IPS-15b (cell line): ENCODE measurements around the gene SEM1.
"Not testable (repeated sequence)": the region's sequence is repeated elsewhere in the genome, so short reads cannot be mapped to it uniquely, and the experiment has no call there.

Experiments used
- H3K27me3 ChIP-seq: one replicate; pipeline ENCODE4 v1.6.1; 2013; ENCODE audit warnings: low read length; ENCODE audit not compliant: control insufficient read depth, insufficient read depth
- H3K36me3 ChIP-seq: one replicate; pipeline ENCODE4 v1.6.1; 2013; ENCODE audit warnings: low read length; ENCODE audit not compliant: control insufficient read depth, insufficient read depth
- H3K4me1 ChIP-seq: one replicate; pipeline ENCODE4 v1.6.1; 2013; ENCODE audit warnings: mild to moderate bottlenecking, low read length; ENCODE audit not compliant: control insufficient read depth, insufficient read depth
- H3K4me3 ChIP-seq: one replicate; pipeline ENCODE4 v1.5.1; 2013; ENCODE audit warnings: low read depth, low read length
- H3K9ac ChIP-seq: one replicate; pipeline ENCODE4 v1.6.1; 2013; ENCODE audit warnings: low read depth, mild to moderate bottlenecking, low read length
- H3K9me3 ChIP-seq: one replicate; pipeline ENCODE4 v1.6.1; 2013; ENCODE audit warnings: mild to moderate bottlenecking, low read length; ENCODE audit not compliant: control insufficient read depth, insufficient read depth

The SEM1 gene

DNA sequence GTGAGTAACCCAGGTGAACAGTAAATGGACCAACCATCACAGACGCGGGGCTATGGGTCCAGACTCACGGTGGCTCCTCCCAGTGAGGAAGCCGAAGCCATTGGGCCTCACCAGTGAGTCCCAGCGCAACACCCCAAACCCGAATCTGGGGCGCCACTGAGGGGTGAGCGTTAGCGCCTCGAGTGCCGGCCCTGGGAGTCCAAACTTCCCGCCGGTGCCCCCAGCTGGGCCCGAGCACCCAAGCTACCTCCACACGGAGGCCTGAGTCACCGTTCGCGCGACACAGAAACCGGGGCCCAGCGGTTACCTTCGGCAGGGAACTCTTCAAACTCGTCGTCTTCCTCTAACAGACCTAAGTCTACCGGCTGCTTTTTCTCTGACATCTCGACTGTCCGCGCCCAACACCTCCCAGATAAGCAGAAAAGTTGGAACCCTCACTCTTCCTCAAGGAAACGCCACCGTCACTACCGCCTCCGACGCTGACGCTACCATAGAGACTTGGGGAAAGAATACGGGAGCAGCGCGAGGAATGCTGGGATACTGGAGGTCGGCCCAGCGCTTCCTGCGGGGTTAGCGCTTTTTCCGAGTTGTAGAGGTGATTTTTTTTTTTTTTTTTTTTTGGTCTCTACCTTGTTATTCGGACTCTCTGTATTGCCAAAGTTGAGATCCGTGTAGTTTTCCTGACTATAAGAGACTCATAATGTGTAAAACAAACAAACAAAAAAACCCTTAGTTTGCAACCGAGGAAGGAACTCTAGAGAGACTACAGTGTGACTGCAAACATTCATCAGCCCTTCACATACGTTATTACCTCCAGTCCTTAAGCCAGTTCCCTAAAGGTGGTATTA lies at the start of gene SEM1:
TSS of gene SEM1 (minus strand) at position 466 of the 848 bp plus-strand sequence. CDS start at position 383, 83 bp downstream.
- peak within 1 kb of the TSS; percentile 89 for H3K4me3 ChIP-seq
- H3K36me3 ChIP-seq, result no peaks in the 10 kb centered on the region
- H3K9ac ChIP-seq, result peak within 1 kb of the TSS; percentile 92
- H3K27me3 ChIP-seq, result no peaks in the 10 kb centered on the region
- peaks cover 6% of the 10 kb centered on the region for H3K9me3 ChIP-seq
- H3K4me1 ChIP-seq, result peaks cover 5% of the 10 kb centered on the region

DNA sequence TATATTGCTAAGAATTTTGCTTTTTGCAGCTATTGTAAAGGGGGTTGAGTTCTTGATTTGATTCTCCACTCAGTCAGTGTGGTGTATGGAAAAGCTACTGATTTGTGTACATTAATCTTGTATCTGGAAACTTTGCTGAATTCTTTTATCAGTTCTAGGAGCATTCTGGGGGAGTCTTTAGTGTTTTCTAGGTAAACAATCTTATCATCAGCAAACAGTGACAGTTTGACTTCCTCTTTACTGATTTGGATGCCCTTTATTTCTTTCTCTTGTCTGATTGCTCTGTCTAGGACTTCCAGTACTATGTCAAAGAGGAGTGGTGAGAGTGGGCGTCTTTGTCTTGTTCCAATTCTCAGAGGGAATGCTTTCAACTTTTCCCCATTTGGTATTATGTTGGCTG lies 48.2 kb upstream of the SEM1 start:
- not testable (repeated sequence) for H3K9ac ChIP-seq, H3K9me3 ChIP-seq, H3K36me3 ChIP-seq, H3K27me3 ChIP-seq, H3K4me3 ChIP-seq, H3K4me1 ChIP-seq

DNA sequence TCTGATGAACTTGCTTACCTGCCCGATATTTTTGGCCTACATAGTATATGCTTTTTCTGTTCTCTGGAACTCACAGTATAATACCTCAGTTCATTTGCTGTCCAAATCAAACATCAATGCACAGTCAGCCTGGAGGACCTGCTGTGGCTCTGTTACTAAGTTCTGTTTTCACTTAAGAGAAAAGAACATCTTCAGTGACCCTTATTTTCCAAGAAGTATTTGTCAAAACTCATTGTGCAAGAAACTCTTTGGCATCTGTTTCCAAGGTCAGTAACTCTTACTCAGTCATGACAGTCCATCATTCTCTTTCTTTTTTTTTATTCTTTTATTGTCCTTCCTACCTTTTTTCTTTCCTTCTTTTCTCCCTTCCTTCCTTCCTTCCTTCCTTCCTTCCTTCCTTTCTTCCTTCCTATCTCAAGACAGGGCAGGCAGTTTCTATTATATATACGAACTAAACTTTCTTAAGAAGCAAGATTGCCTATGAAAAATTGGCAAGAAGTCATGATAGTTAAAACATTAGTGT lies 37.8 kb upstream of the SEM1 start:
- Histone ChIP-seq H3K27me3 (no peaks in the 10 kb centered on the region), H3K4me1 (no peaks in the 10 kb centered on the region), H3K9me3 (no peaks in the 10 kb centered on the region), H3K9ac (no peak overlapping the region), H3K4me3 (no peak overlapping the region), H3K36me3 (no peaks in the 10 kb centered on the region)

DNA sequence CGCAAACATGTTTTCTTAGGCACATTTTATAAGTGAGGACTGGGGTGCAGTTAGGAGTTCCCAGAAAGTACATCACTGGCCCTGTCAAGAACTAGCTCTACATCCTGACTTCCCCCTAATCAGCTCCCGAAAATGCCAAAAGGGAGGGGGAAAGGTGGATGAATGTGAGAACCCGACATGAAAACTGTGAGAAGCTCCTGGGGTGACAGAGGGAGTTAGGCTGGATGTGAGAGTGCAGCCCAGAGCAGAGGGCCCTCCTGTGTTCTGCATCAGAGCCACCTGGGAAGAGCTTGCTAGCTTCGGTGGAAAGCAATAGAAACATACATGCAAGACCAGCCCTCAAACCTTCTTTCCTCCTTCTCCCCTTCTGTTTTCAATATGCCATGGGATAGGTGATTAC lies 30.5 kb upstream of the SEM1 start:
- Histone ChIP-seq H3K4me3 (no peak overlapping the region), H3K9me3 (no peaks in the 10 kb centered on the region), H3K27me3 (no peaks in the 10 kb centered on the region), H3K9ac (no peak overlapping the region), H3K36me3 (no peaks in the 10 kb centered on the region), H3K4me1 (peaks cover 6% of the 10 kb centered on the region)

DNA sequence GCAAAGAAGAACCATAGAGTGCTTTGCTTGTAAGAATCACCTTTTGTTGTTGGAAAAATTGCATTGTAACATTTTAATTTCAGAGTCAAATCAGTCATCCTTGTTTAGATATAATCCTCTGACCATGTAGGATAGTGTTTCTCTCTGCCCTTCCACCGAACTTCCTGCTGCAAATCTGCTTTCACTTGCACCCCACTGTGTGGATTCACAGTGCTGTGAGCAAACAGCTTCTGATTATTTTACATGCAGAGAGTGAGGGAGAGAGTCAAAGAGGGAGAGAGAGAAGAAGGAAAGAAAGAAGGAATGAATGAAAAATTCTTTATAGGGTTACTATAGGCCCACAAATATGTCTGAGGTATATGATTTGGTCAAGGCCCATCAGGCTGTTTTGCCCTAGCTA lies 30.0 kb upstream of the SEM1 start:
- H3K4me1 ChIP-seq, result peaks cover 6% of the 10 kb centered on the region
- H3K9ac ChIP-seq, result no peak overlapping the region
- no peaks in the 10 kb centered on the region for H3K36me3 ChIP-seq
- H3K4me3 ChIP-seq, result no peak overlapping the region
- no peaks in the 10 kb centered on the region for H3K27me3 ChIP-seq
- H3K9me3 ChIP-seq, result no peaks in the 10 kb centered on the region

DNA sequence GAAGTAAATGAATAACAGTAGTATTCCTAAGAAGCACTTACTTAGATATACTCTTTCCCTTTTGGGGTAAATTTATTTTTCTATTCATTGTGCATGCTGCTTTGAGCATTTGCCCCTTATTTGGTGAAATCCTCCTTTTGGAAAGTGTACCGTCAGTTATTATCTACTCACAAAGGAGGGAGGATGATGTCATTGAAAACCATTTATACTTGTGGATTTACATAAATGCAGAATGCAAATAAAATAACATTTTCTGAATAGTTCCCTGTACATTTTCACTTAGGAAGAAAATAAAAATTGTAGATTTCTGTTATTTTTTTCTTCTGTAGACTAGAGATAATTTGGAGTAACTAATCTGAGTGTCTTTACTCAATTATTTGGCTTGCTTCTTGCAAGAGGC lies 29.5 kb upstream of the SEM1 start:
- H3K36me3 ChIP-seq, result no peaks in the 10 kb centered on the region
- no peak overlapping the region for H3K9ac ChIP-seq
- no peaks in the 10 kb centered on the region for H3K27me3 ChIP-seq
- peaks cover 6% of the 10 kb centered on the region for H3K4me1 ChIP-seq
- H3K4me3 ChIP-seq, result no peak overlapping the region
- no peaks in the 10 kb centered on the region for H3K9me3 ChIP-seq

DNA sequence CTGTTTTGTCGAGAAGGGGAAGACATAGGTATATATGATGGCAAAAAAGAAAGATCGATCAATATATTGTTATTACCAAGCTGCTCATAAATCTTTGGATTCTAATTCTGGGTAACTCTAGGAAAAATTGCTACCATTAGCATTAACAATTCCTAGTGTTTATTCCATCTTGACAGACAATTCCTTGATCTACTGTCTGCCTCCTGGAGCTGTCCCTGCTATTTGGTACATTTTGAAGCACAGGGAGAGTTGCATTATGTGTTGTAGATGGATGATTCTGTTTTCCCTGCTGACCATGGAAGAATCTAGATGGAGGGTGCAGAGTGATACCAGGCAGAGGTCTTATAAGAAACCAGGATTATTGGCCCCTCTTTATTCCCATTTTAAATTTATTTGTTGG lies 29.1 kb upstream of the SEM1 start:
- H3K9me3 ChIP-seq, result no peaks in the 10 kb centered on the region
- H3K4me3 ChIP-seq, result no peak overlapping the region
- H3K27me3 ChIP-seq, result no peaks in the 10 kb centered on the region
- H3K36me3 ChIP-seq, result no peaks in the 10 kb centered on the region
- H3K9ac ChIP-seq, result no peak overlapping the region
- H3K4me1 ChIP-seq, result peaks cover 6% of the 10 kb centered on the region

DNA sequence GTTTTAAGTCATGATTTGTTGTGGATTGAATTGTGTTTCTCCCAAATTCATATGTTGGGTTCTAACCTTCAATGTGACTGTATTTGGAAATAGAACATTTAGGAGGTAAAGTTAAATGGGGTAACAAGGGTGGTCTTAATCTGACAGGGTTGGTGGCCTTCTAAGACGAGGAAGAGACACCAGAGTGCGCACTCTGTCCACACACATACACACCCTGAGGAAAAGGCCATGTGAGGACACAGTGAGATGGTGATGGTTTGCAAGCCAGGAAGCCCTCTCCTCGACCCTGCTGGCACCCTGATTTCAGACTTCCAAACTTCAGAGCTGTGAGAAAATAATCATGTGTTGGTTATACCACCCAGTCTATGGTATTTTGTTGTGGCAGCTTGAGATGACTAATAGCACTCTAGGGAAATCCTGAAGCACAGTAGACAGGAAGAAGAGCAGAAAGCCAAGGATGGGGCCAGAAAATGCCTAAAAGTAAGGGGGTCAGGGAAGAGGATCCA lies 28.0 kb upstream of the SEM1 start:
- no peaks in the 10 kb centered on the region for H3K9me3 ChIP-seq
- H3K27me3 ChIP-seq, result no peaks in the 10 kb centered on the region
- H3K9ac ChIP-seq, result no peak overlapping the region
- no peak overlapping the region for H3K4me3 ChIP-seq
- no peaks in the 10 kb centered on the region for H3K36me3 ChIP-seq
- peaks cover 6% of the 10 kb centered on the region for H3K4me1 ChIP-seq

DNA sequence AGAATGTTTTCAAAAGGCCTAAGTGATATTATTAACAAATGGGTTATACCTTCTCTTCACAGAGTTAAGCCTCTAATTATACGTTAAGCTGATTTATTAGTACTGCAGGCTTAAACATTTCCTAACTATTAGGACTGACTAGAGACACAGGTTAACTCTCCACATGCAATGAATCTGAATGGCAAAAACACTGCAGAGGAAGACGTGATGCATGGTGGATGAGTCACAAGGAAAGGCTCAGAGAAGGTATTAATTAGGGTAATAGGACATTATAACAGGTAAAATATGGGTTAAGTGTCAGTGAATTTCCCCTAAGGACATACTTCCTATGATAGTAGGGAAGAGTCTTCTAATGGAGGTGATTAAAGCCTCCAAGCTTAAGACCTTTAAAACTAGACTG lies 24.7 kb upstream of the SEM1 start:
- Histone ChIP-seq H3K9ac (no peak overlapping the region), H3K4me3 (no peak overlapping the region), H3K27me3 (no peaks in the 10 kb centered on the region), H3K36me3 (no peaks in the 10 kb centered on the region), H3K4me1 (no peaks in the 10 kb centered on the region), H3K9me3 (no peaks in the 10 kb centered on the region)

DNA sequence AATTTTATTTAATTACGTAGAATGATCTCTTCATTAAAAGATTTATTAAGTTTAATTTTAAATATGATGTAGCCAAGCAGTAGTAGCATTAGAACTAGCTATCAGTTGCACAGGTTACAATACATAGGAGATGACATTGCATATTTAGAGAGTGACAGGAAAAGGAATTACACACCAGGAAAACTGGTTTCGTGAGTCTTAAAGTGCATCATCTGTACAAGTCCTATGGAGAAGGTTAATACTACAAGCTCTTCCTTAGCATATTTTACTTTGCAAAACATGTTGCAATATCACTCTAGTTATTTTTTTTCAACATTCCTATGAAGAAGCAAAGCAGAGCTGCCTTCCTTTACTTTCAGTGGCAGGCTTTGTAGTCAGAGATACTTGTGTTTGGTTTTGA lies 20.2 kb upstream of the SEM1 start:
- H3K4me1 ChIP-seq, result no peaks in the 10 kb centered on the region

DNA sequence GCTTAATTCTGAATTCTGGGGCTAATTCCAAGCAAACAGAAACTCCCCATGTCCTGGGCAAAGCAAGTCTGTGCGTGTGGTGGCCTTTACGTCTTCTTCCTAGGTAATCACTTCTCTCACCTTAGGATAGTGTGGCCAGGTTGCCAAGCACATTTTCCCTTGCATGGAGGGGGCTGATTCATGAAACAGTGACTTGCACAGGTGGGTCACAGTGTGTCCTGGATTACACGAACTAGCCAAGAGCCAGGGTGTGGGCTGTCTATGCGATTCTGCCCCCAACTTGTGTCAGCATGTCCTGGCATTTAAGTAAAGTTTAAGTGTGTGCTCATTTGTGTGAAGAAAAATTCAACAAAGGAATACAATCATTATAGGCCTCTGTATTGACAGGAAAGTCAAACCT lies 18.5 kb upstream of the SEM1 start:
- H3K36me3 ChIP-seq, result no peaks in the 10 kb centered on the region
- no peak overlapping the region for H3K9ac ChIP-seq
- H3K9me3 ChIP-seq, result no peaks in the 10 kb centered on the region
- peaks cover 4% of the 10 kb centered on the region for H3K4me1 ChIP-seq
- no peaks in the 10 kb centered on the region for H3K27me3 ChIP-seq
- H3K4me3 ChIP-seq, result no peak overlapping the region

More for the DNA sequence above, 20.2 kb upstream of the SEM1 start:
- H3K36me3 ChIP-seq, result no peaks in the 10 kb centered on the region
- H3K9ac ChIP-seq, result no peak overlapping the region
- H3K9me3 ChIP-seq, result no peaks in the 10 kb centered on the region
- no peaks in the 10 kb centered on the region for H3K27me3 ChIP-seq
- H3K4me3 ChIP-seq, result no peak overlapping the region

DNA sequence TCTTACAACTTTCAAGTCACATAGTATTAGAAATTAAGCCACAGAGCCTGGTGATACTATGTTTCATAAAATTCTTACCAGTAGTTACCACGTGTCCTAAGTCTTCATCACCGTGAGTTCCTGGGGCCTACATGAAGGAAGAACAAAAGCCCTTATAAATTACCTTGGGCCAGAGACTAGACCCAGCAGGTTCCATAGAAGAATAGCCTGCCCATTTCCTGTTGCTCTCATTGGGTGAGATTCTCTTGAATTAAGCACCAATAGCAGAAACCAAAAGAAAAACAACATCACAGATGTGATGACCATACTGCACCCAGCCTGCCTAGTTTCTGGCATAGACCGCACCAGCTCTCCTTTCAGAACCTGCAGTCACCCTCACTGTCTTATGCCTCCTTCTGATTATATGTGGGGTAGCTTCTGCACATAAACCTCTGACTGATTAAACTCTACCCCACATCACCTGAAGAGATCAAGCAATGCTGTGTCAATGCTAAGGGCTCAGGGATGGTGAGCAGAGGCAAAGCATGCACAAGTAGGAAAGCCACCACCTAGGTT lies 18.0 kb upstream of the SEM1 start:
- Histone ChIP-seq H3K27me3 (no peaks in the 10 kb centered on the region), H3K4me3 (no peak overlapping the region), H3K36me3 (no peaks in the 10 kb centered on the region), H3K4me1 (peaks cover 4% of the 10 kb centered on the region), H3K9me3 (no peaks in the 10 kb centered on the region), H3K9ac (no peak overlapping the region)
